ENCODE results near the gene TOGARAM2.

DNA sequence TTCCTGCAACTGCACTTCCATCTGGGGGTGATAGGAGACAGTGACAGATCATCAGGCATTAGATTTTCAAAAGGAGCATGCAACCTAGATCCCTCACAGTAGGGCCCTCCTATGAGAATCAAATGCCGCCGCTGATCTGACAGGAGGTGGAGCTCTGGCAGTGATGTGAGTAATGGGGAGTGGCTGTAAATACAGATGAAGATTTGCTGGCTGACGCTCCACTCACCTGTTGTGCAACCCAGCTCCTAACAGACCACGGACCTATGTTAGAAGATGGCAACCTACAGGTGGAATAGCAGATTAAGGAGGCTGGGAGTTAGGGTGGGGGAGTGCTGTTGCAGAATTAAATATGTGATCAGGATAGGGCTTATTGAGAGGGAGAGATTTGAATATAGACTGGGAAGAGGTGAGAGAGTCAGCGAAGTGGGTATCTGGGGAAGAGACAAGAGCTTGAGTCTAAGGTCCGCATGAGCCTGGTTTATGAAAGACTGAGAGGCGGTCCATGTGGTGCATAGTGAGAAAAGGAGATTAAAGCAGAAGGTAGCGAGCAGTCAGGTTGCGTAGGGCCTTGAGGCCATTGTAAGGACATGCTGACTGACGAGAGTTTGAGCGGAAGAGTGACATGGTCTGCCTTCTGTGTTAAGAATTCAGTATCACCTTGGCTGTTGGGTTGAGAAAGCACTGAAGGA lies 31.3 kb upstream of the TOGARAM2 start:
- no peak for TF ChIP-seq EZH2 (IDR thresholded peaks at IDR 0.05; ENCODE audit: insufficient read depth, poor library complexity, severe bottlenecking)
- TF ChIP-seq EZH2phosphoT487 (IDR thresholded peaks at IDR 0.05; ENCODE audit: insufficient read depth, low read depth): no peak

All from GM23248 (cell line).